PC-9 (cell line): Measurements from ENCODE around the gene MRPL27. TPM values are rescaled to one million over a fixed set of nuclear protein-coding genes. Genes with fewer than 3 reads are reported as not detected.
"Not testable (repeated sequence)": the region's sequence is repeated elsewhere in the genome, so short reads cannot be mapped to it uniquely, and the experiment has no call there.

Experiments used
- BruUV-seq: library from RNA; stranded (reverse); fragments of 400-500 nt; replicated peaks from 2 replicates; lab custom pipeline; 2021; lab: Mats Ljungman, UMichigan
- CTCF ChIA-PET: fragments of 300-600 bp; sonication (Branson Sonifier 250); formaldehyde crosslinking; loops from one replicate; lab custom pipeline; 2022; ENCODE audit warnings: antibody characterized with exemption; lab: Charles Lee
- POLR2A ChIA-PET: fragments of 300-600 bp; sonication (Branson Sonifier 250); formaldehyde crosslinking; loops from one replicate; lab custom pipeline; 2022; ENCODE audit warnings: antibody characterized with exemption; ENCODE audit not compliant: unreplicated experiment; lab: Charles Lee
- DNase-seq, 2 experiments: peaks; one replicate each; pipeline versions ENCODE4 v3.0.0 to v3.0.0-alpha.2; 2015 to 2022; ENCODE audit warnings: mixed read lengths in 1 of 2
- H2AFZ ChIP-seq: fragments of 200-600 bp; sonication (generic); 2 replicates; pipeline ENCODE4 v1.8.1; 2017; ENCODE audit warnings: antibody characterized with exemption
- H3F3A ChIP-seq: fragments of 200-600 bp; sonication (generic); 2 replicates; pipeline ENCODE4 v1.8.1; 2017; ENCODE audit warnings: antibody characterized with exemption, mild to moderate bottlenecking, low read depth; ENCODE audit not compliant: insufficient read depth
- H3K27ac ChIP-seq: fragments of 200-600 bp; sonication (generic); 2 replicates; pipeline ENCODE4 v1.6.1; 2016; ENCODE audit warnings: mixed run types
- H3K27me3 ChIP-seq: fragments of 200-600 bp; sonication (generic); 2 replicates; pipeline ENCODE4 v1.6.1; 2016; ENCODE audit warnings: low read depth, mixed run types; ENCODE audit not compliant: insufficient read depth
- H3K36me3 ChIP-seq: fragments of 200-600 bp; sonication (generic); 2 replicates; pipeline ENCODE4 v1.6.1; 2016; ENCODE audit warnings: low read depth, mixed run types
- H3K4me1 ChIP-seq: fragments of 200-600 bp; sonication (generic); replicated peaks from 2 replicates; pipeline ENCODE4 v1.6.1; 2016; ENCODE audit warnings: mixed run types; ENCODE audit not compliant: insufficient read depth
- H3K4me2 ChIP-seq: fragments of 200-600 bp; sonication (generic); 2 replicates; pipeline ENCODE4 v1.6.1; 2017; ENCODE audit warnings: mixed run types
- H3K4me3 ChIP-seq: fragments of 200-600 bp; sonication (generic); 2 replicates; pipeline ENCODE4 v1.6.1; 2016; ENCODE audit warnings: mixed run types
- H3K79me2 ChIP-seq: fragments of 200-600 bp; sonication (generic); 2 replicates; pipeline ENCODE4 v1.6.1; 2017; ENCODE audit warnings: low read depth, mixed run types
- H3K9me2 ChIP-seq: fragments of 200-600 bp; sonication (generic); 2 replicates; pipeline ENCODE4 v1.8.1; 2017; ENCODE audit warnings: mild to moderate bottlenecking; ENCODE audit not compliant: insufficient read depth
- H3K9me3 ChIP-seq: fragments of 200-600 bp; sonication (generic); 2 replicates; pipeline ENCODE4 v1.8.1; 2016; ENCODE audit warnings: low read depth; ENCODE audit not compliant: insufficient read depth
- H4K20me1 ChIP-seq: fragments of 200-600 bp; sonication (generic); 2 replicates; pipeline ENCODE4 v1.8.1; 2017; ENCODE audit not compliant: insufficient read depth
- EZH2 ChIP-seq: fragments of 200-600 bp; sonication (generic); IDR thresholded peaks from 2 replicates; pipeline ENCODE4 v1.8.0; 2017; ENCODE audit warnings: antibody characterized with exemption, low read depth
- intact Hi-C: fragments of 100-400 bp; cut with micrococcal nuclease; formaldehyde crosslinking; loops from one replicate; pipeline ENCODE4 v1.10.0; 2022; ENCODE audit not compliant: unreplicated experiment
- total RNA-seq: library from RNA; stranded (reverse); gene quantifications from 2 replicates; pipeline ENCODE4 v1.2.3, GENCODE V29; 2021
- TF ChIP-seq, protein P1 (sequence below): fragments of 200-600 bp; sonication (generic); conservative IDR thresholded peaks from 2 replicates; pipeline ENCODE4 v1.6.1; 2017; ENCODE audit warnings: mixed run types, antibody characterized with exemption, mild to moderate bottlenecking, moderate library complexity

MRPL27 gene
- total RNA-seq, 1 experiment from 2014 or later = 48.3 TPM

DNA sequence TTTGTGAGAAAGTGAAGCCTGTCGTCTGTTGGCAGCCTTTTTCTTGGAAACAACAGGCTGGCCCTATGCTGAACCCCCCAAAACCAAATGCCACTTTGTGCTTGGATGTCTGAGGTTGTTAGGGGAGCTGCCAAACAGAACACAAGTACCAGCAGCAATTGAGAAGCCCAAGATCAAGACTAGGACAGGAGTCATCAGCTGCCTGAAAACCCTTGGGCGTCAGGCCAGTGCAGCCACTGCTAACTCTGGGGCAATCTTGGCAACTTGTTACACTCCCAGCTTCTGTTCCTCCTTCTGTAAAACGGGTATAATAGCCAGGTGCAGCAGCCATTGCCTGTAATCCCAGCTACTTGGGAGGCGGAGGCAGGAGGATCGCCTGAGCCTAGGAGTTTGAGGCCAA, 33.6 kb upstream of the MRPL27 start:
- intact Hi-C loops = no loop called here
- BruUV-seq = no TSS peak

GRCh38 chr17:50405351-50405750, 32.4 kb upstream of the MRPL27 start:
- intact Hi-C loops, H3K79me2 ChIP-seq, H3K4me1 ChIP-seq, H3K9me2 ChIP-seq, DNase-seq, BruUV-seq, H3K27me3 ChIP-seq, H3K36me3 ChIP-seq, H3K4me3 ChIP-seq, H3K4me2 ChIP-seq, H2AFZ ChIP-seq, H3K9me3 ChIP-seq, H4K20me1 ChIP-seq, H3K27ac ChIP-seq, H3F3A ChIP-seq: not testable (repeated sequence)
- ChIA-PET CTCF (interaction anchor here (0.6 kb wide), 1 partner anchor 206 kb away, joined by 4 read pairs; no protein-coding TSS in a partner anchor), POLR2A (interaction anchor here (0.7 kb wide), 1 partner anchor 16 kb away, joined by 6 read pairs; no protein-coding TSS in a partner anchor)

More for the DNA sequence above, 33.6 kb upstream of the MRPL27 start:
- DNase-seq = no peak
- Histone ChIP-seq H2AFZ (no peak overlapping the region), H4K20me1 (no peaks in the 10 kb centered on the region), H3K9me3 (no peaks in the 10 kb centered on the region), H3K4me1 (no peaks in the 10 kb centered on the region), H3K9me2 (no peaks in the 10 kb centered on the region), H3K79me2 (no peaks in the 10 kb centered on the region), H3K4me3 (no peak overlapping the region), H3K27ac (no peak overlapping the region), H3K27me3 (no peaks in the 10 kb centered on the region), H3F3A (no peaks in the 10 kb centered on the region), H3K36me3 (no peaks in the 10 kb centered on the region), H3K4me2 (no peak overlapping the region)
- no peak for TF ChIP-seq EZH2
- TF ChIP-seq, protein P1, sequence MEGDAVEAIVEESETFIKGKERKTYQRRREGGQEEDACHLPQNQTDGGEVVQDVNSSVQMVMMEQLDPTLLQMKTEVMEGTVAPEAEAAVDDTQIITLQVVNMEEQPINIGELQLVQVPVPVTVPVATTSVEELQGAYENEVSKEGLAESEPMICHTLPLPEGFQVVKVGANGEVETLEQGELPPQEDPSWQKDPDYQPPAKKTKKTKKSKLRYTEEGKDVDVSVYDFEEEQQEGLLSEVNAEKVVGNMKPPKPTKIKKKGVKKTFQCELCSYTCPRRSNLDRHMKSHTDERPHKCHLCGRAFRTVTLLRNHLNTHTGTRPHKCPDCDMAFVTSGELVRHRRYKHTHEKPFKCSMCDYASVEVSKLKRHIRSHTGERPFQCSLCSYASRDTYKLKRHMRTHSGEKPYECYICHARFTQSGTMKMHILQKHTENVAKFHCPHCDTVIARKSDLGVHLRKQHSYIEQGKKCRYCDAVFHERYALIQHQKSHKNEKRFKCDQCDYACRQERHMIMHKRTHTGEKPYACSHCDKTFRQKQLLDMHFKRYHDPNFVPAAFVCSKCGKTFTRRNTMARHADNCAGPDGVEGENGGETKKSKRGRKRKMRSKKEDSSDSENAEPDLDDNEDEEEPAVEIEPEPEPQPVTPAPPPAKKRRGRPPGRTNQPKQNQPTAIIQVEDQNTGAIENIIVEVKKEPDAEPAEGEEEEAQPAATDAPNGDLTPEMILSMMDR = no peak
- ChIA-PET CTCF (interaction anchor here (0.6 kb wide), 1 partner anchor 11 kb away, joined by 8 read pairs; no protein-coding TSS in a partner anchor), POLR2A (no interaction called here)

- H2AFZ ChIP-seq, H3K9me3 ChIP-seq, H3K4me2 ChIP-seq, H3K27me3 ChIP-seq, CTCF ChIA-PET, H3K9me2 ChIP-seq, DNase-seq, intact Hi-C loops, H3K27ac ChIP-seq, BruUV-seq, H3K4me3 ChIP-seq: not testable (repeated sequence)
- H3K79me2 ChIP-seq = peaks cover 27% of the 10 kb centered on the region
- H4K20me1 ChIP-seq = peaks cover 18% of the 10 kb centered on the region
- peaks cover 13% of the 10 kb centered on the region; the same call in 1 of the 2 replicates for H3F3A ChIP-seq
- peaks cover 13% of the 10 kb centered on the region for H3K36me3 ChIP-seq
- peaks cover 24% of the 10 kb centered on the region for H3K4me1 ChIP-seq
- POLR2A ChIA-PET = interaction anchor here (0.6 kb wide), 1 partner anchor 262 kb away, joined by 7 read pairs; no protein-coding TSS in a partner anchor
Observed at GRCh38 chr17:50399591-50399990, 26.6 kb upstream of the MRPL27 start.

GRCh38 chr17:50398672-50399071, 25.7 kb upstream of the MRPL27 start:
- peaks cover 22% of the 10 kb centered on the region for H3F3A ChIP-seq
- peaks cover 33% of the 10 kb centered on the region for H3K4me1 ChIP-seq
- peaks cover 25% of the 10 kb centered on the region for H4K20me1 ChIP-seq
- H3K27ac ChIP-seq, POLR2A ChIA-PET, DNase-seq, H3K4me3 ChIP-seq, H3K9me3 ChIP-seq, H3K27me3 ChIP-seq, H2AFZ ChIP-seq, intact Hi-C loops, H3K4me2 ChIP-seq, BruUV-seq, H3K9me2 ChIP-seq: not testable (repeated sequence)
- peaks cover 22% of the 10 kb centered on the region for H3K36me3 ChIP-seq
- CTCF ChIA-PET = interaction anchor here (2.0 kb wide), 1 partner anchor 42 kb away, joined by 8 read pairs; no protein-coding TSS in a partner anchor
- H3K79me2 ChIP-seq = peaks cover 36% of the 10 kb centered on the region
